A673 (cell line): ENCODE data around the gene S100Z. TPM values are rescaled to one million over a fixed set of nuclear protein-coding genes. Genes with fewer than 3 reads are reported as not detected.

ENCODE experiments used
- BruUV-seq: library from RNA; stranded (reverse); fragments of 400-500 nt; replicated peaks from 2 replicates; lab custom pipeline; 2021; lab: Mats Ljungman, UMichigan
- CTCF ChIA-PET: fragments of 300-600 bp; sonication (Branson Sonifier 250); formaldehyde crosslinking; loops from one replicate; lab custom pipeline; 2022; ENCODE audit warnings: antibody characterized with exemption; lab: Charles Lee
- POLR2A ChIA-PET: fragments of 300-600 bp; sonication (Branson Sonifier 250); formaldehyde crosslinking; loops from one replicate; lab custom pipeline; 2022; ENCODE audit warnings: antibody characterized with exemption; ENCODE audit not compliant: low non-redundant PET; lab: Charles Lee
- DNase-seq: peaks from one replicate; pipeline ENCODE4 v3.0.0-alpha.2; 2015; ENCODE audit warnings: low spot score
- H3K27ac ChIP-seq: fragments of 200-600 bp; sonication (generic); 2 replicates; pipeline ENCODE4 v1.5.1; 2016; ENCODE audit warnings: mixed run types, low read depth, mild to moderate bottlenecking, mixed read lengths, antibody characterized with exemption, low read length; ENCODE audit not compliant: poor library complexity, severe bottlenecking
- H3K27me3 ChIP-seq: fragments of 200-600 bp; sonication (generic); replicated peaks from 2 replicates; pipeline ENCODE4 v1.6.1; 2017; ENCODE audit warnings: mixed run types, low read depth, mild to moderate bottlenecking, mixed read lengths, antibody characterized with exemption, low read length; ENCODE audit not compliant: insufficient read depth, poor library complexity
- H3K36me3 ChIP-seq: fragments of 200-600 bp; sonication (generic); 2 replicates; pipeline ENCODE4 v1.6.1; 2016; ENCODE audit warnings: mixed run types, mild to moderate bottlenecking, mixed read lengths, antibody characterized with exemption, low read length; ENCODE audit not compliant: insufficient read depth, poor library complexity, severe bottlenecking
- H3K4me1 ChIP-seq: fragments of 200-600 bp; sonication (generic); 2 replicates; pipeline ENCODE4 v1.6.1; 2017; ENCODE audit warnings: mixed run types, mild to moderate bottlenecking, mixed read lengths, antibody characterized with exemption, low read length; ENCODE audit not compliant: insufficient read depth, poor library complexity, severe bottlenecking
- H3K4me3 ChIP-seq: fragments of 200-600 bp; sonication (generic); 2 replicates; pipeline ENCODE4 v1.5.1; 2016; ENCODE audit warnings: low read depth, mixed run types, mild to moderate bottlenecking, mixed read lengths, low read length; ENCODE audit not compliant: poor library complexity, severe bottlenecking
- H3K9me3 ChIP-seq: fragments of 200-600 bp; sonication (generic); 2 replicates; pipeline ENCODE4 v1.6.1; 2016; ENCODE audit warnings: mixed run types, low read depth, mild to moderate bottlenecking, mixed read lengths, antibody characterized with exemption, low read length; ENCODE audit not compliant: poor library complexity, severe bottlenecking
- CTCF ChIP-seq: fragments of 300-800, 200-600 bp; sonication (generic); conservative IDR thresholded peaks from 2 replicates; pipeline ENCODE4 v1.5.1; 2017; ENCODE audit warnings: low read depth, mild to moderate bottlenecking, antibody characterized with exemption, low read length, moderate library complexity, mixed read lengths
- EZH2 ChIP-seq: fragments of 200-600 bp; sonication (generic); IDR thresholded peaks from 2 replicates; pipeline ENCODE4 v1.6.1; 2017; ENCODE audit warnings: borderline replicate concordance, low read depth, mild to moderate bottlenecking, mixed read lengths, antibody characterized with exemption, low read length; ENCODE audit not compliant: poor library complexity, severe bottlenecking
- intact Hi-C: fragments of 100-400 bp; cut with micrococcal nuclease; formaldehyde crosslinking; loops from one replicate; pipeline ENCODE4 v1.10.0; 2022; ENCODE audit not compliant: unreplicated experiment
- total RNA-seq: library from RNA; stranded (reverse); gene quantifications from 2 replicates; pipeline ENCODE4 v1.2.3, GENCODE V29; 2021

The S100Z gene
- total RNA-seq, 1 experiment from 2014 or later, result not detected

GRCh38 chr5:76952795-76953536 is 103.2 kb downstream of the S100Z start, which contains the start of gene CRHBP:
Gene CRHBP, plus strand, starts transcription at chr5:76953045. Its CDS starts 90 bp downstream, at chr5:76953135.
- Histone ChIP-seq H3K27ac (no peak within 1 kb of the TSS), H3K4me3 (peak within 1 kb of the TSS; percentile 40), H3K36me3 (no peaks in the 10 kb centered on the region), H3K4me1 (peaks cover 10% of the 10 kb centered on the region), H3K9me3 (no peaks in the 10 kb centered on the region), H3K27me3 (peaks cover 37% of the 10 kb centered on the region)
- CTCF ChIA-PET, result no interaction called here
- POLR2A ChIA-PET, result no interaction called here
- no peak for DNase-seq
- TF ChIP-seq CTCF, result no peak
- no peak for TF ChIP-seq EZH2
- BruUV-seq, result no TSS peak
- intact Hi-C loops, result no loop called here

DNA sequence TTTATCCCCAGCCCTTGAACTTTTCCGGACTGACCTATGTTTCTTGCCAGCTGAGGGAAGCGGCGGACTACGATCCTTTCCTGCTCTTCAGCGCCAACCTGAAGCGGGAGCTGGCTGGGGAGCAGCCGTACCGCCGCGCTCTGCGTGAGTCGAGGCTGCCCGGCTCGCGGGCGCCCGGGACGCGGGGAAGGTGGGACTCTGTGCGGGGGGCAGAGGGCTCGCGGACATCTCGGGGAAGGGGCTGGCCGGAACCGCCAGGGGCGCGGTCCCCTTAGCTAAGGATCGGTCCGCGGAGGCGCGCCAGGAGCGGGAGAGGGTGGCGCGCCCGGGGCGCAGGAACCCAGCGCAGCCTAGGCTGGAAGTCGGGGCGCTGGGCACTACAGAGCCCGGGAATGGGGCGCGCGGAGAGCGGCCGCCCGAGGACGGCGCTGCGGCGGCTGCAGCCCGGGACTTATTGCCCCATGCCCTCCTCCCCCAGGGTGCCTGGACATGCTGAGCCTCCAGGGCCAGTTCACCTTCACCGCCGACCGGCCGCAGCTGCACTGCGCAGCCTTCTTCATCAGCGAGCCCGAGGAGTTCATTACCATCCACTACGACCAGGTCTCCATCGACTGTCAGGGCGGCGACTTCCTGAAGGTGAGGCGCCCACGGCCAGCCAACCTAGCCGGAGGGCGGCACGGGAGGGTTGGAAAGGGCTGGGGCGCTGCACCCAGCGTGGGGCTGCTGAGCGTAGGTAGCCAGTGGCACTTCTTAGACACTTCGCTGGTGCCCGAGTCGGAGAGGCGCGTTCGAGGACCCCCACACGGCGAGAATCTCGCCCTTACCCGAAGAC is 104.0 kb downstream of the S100Z start:
- Histone ChIP-seq H3K9me3 (no peaks in the 10 kb centered on the region), H3K36me3 (no peaks in the 10 kb centered on the region), H3K4me1 (peaks cover 14% of the 10 kb centered on the region), H3K4me3 (peak overlapping the region; percentile 40), H3K27me3 (peaks cover 37% of the 10 kb centered on the region), H3K27ac (no peak overlapping the region)
- intact Hi-C loops, result no loop called here
- CTCF ChIA-PET, result no interaction called here
- DNase-seq, result no peak
- no TSS peak for BruUV-seq
- TF ChIP-seq EZH2 (peak; percentile 82), CTCF (no peak)
- POLR2A ChIA-PET, result no interaction called here

GRCh38 chr5:76954383-76954763 is 104.6 kb downstream of the S100Z start:
- Histone ChIP-seq H3K9me3 (no peaks in the 10 kb centered on the region), H3K36me3 (no peaks in the 10 kb centered on the region), H3K27me3 (peaks cover 37% of the 10 kb centered on the region), H3K4me1 (peaks cover 20% of the 10 kb centered on the region), H3K4me3 (peak overlapping the region; percentile 40), H3K27ac (no peak overlapping the region)
- BruUV-seq, result no TSS peak
- ChIA-PET CTCF (no interaction called here), POLR2A (no interaction called here)
- TF ChIP-seq CTCF (no peak), EZH2 (no peak)
- intact Hi-C loops, result no loop called here
- DNase-seq, result no peak
